Spleen (tissue), 11 donors: ENCODE data around the gene CLEC3B. TPM values are rescaled to one million over a fixed set of nuclear protein-coding genes. Genes with fewer than 3 reads are reported as not detected.

Source experiments
- DNase-seq: peaks from one replicate; pipeline ENCODE4 v3.0.0-alpha.2; 2020
- H3K27ac ChIP-seq, 8 donors: fragments of 200-600 bp; sonication (generic) in 7 of 8; 1 replicate in 4 of 8; 2 replicates in 4 of 8; pipeline versions ENCODE4 v1.5.0 to v1.8.0; 2016 to 2021; ENCODE audit warnings: inconsistent platforms in 4 of 8, mild to moderate bottlenecking in 4 of 8, moderate library complexity in 1 of 8
- H3K27me3 ChIP-seq, 7 donors: fragments of 200-600 bp; sonication (generic) in 6 of 7; replicated peaks in 1 of 7; 1 replicate in 4 of 7; 2 replicates in 3 of 7; pipeline versions ENCODE4 v1.5.0 to v1.8.0; 2016 to 2021; ENCODE audit warnings: inconsistent platforms in 3 of 7, mild to moderate bottlenecking in 1 of 7
- H3K36me3 ChIP-seq, 6 donors: fragments of 200-600 bp; sonication (generic) in 5 of 6; 1 replicate in 4 of 6; 2 replicates in 2 of 6; pipeline versions ENCODE4 v1.5.0 to v1.8.0; 2016 to 2021; ENCODE audit warnings: inconsistent platforms in 2 of 6
- H3K4me1 ChIP-seq, 6 donors: fragments of 200-600 bp; sonication (generic) in 5 of 6; 1 replicate in 3 of 6; 2 replicates in 3 of 6; pipeline versions ENCODE4 v1.5.0 to v1.8.0; 2016 to 2021; ENCODE audit warnings: inconsistent platforms in 3 of 6
- H3K4me3 ChIP-seq, 8 donors: fragments of 200-600 bp; sonication (generic) in 7 of 8; 1 replicate in 4 of 8; 2 replicates in 4 of 8; pipeline versions ENCODE4 v1.5.0 to v1.8.0; 2016 to 2021; ENCODE audit warnings: inconsistent platforms in 4 of 8, mild to moderate bottlenecking in 4 of 8, moderate library complexity in 2 of 8
- H3K9me3 ChIP-seq, 8 donors: fragments of 200-600 bp; sonication (generic) in 7 of 8; 1 replicate in 4 of 8; 2 replicates in 4 of 8; pipeline versions ENCODE4 v1.5.0 to v1.8.0; 2016 to 2021; ENCODE audit warnings: inconsistent platforms in 4 of 8
- CTCF ChIP-seq, 11 experiments: fragments of 200-600 bp in 7 of 11; fragments of 450-650 bp in 4 of 11; sonication (generic) in 4 of 11; IDR thresholded peaks in 8 of 11; conservative IDR thresholded peaks in 3 of 11; 1 replicate in 7 of 11; 2 replicates in 4 of 11; pipeline versions ENCODE4 v1.4.0 to v1.8.0; 2016 to 2021; ENCODE audit warnings: antibody characterized with exemption in 11 of 11, inconsistent platforms in 4 of 11, mild to moderate bottlenecking in 1 of 11
- POLR2A ChIP-seq, 3 donors: fragments of 450-650 bp; IDR thresholded peaks; one replicate each; pipeline ENCODE4 v1.5.1; 2017; ENCODE audit warnings: antibody characterized with exemption in 3 of 3, mild to moderate bottlenecking in 1 of 3
- POLR2AphosphoS5 ChIP-seq, 3 donors: sonication (generic); formaldehyde crosslinking; IDR thresholded peaks; one replicate each; pipeline ENCODE4 v1.5.1; 2017; ENCODE audit warnings: antibody characterized with exemption in 3 of 3
- WGBS, 5 donors: extraction: QIAGEN DNeasy Blood & Tissue Kit in 3 of 5; methylation state at CpG; one replicate each; pipeline versions ENCODE4 v1.1.5 to v1.1.7; 2013 to 2018; 5-methylcytosine and 5-hydroxymethylcytosine counted together
- intact Hi-C: fragments of 100-400 bp; cut with DNase I; formaldehyde crosslinking; loops from one replicate; pipeline ENCODE4 v1.15.0; 2023; ENCODE audit warnings: low total_unique reads
- polyA plus RNA-seq, 3 donors: library from polyadenylated mRNA; stranded (reverse); fragments of 200-250 nt; gene quantifications; one replicate each; pipeline ENCODE4 v1.2.1, GENCODE V29; 2013
- total RNA-seq, 7 donors: library from RNA; depleted of rRNA in 3 of 7; stranded (reverse); fragments of >200 nt in 3 of 7; fragmentation: NEBNext Ultra II Directional in 4 of 7; extraction: Animal tissue kit (Norgen Biotek cat#: 25700) in 4 of 7; gene quantifications; one replicate each; pipeline versions ENCODE4 v1.1.0 to v1.2.1, GENCODE V29; 2016 to 2021
- donor health status: healthy with polysubstance abuse.
- donor health status: DM: no; HTN: no; CAD: no; lungs with moderate emphysema.
- donor health status: DM: no; HTN: no; CAD: no.
- donor health status: Bipolar disorder and iron deficiency.
- donor health status: healthy.
- donor health status: DM: no; HTN: no; CAD: no.
- donor health status: DM: yes; HTN: yes; CAD: no.

Gene CLEC3B
- total and polyA plus RNA-seq, 10 donors = 68.6 to 409 (median 280) TPM

GRCh38 chr3:45031531-45031930 lies 5.4 kb downstream of the CLEC3B start:
- Histone ChIP-seq H3K9me3 (no peaks in the 10 kb centered on the region), H3K27me3 (peaks cover 0 to 38% (median 3%) of the 10 kb centered on the region in 7 donors), H3K4me3 (no peak overlapping the region), H3K27ac (peak overlapping the region in 2 of 8 donors; percentile 76 to 77), H3K36me3 (peaks cover 0 to 25% (median 0%) of the 10 kb centered on the region in 6 donors), H3K4me1 (peaks cover 17 to 76% (median 39%) of the 10 kb centered on the region in 6 donors)
- DNase-seq = no peak
- no peak for TF ChIP-seq POLR2AphosphoS5 (IDR thresholded peaks at IDR 0.05)
- no peak for TF ChIP-seq CTCF (IDR thresholded peaks at IDR 0.05 in 8 of 11, conservative IDR thresholded peaks at IDR 0.05 in 3 of 11)
- TF ChIP-seq POLR2A (IDR thresholded peaks at IDR 0.05) = no peak
- intact Hi-C loops = loop anchor here (10.0 kb wide), 1 partner anchor 463 kb away; no protein-coding TSS in a partner anchor
- WGBS, 5 donors = 81 to 100% (median 92%) methylated on average over 1 to 3 of the region's 3 CpGs

GRCh38 chr3:45032113-45032512 lies 6.0 kb downstream of the CLEC3B start:
- Histone ChIP-seq H3K9me3 (no peaks in the 10 kb centered on the region), H3K27me3 (peaks cover 0 to 36% (median 3%) of the 10 kb centered on the region in 7 donors), H3K36me3 (peaks cover 0 to 25% (median 0%) of the 10 kb centered on the region in 6 donors), H3K4me1 (peaks cover 17 to 76% (median 41%) of the 10 kb centered on the region in 6 donors), H3K4me3 (no peak overlapping the region), H3K27ac (peak overlapping the region in 1 of 8 donors; percentile 78)
- TF ChIP-seq POLR2A (IDR thresholded peaks at IDR 0.05) (no peak), POLR2AphosphoS5 (IDR thresholded peaks at IDR 0.05) (no peak), CTCF (IDR thresholded peaks at IDR 0.05 in 8 of 11, conservative IDR thresholded peaks at IDR 0.05 in 3 of 11) (no peak)
- WGBS, 5 donors = 86 to 100% (median 95%) methylated on average over 2 of the region's 2 CpGs
- no peak for DNase-seq
- intact Hi-C loops = loop anchor here (10.0 kb wide), 1 partner anchor 463 kb away; no protein-coding TSS in a partner anchor

GRCh38 chr3:45033791-45034190 lies 7.7 kb downstream of the CLEC3B start:
- H3K27me3 ChIP-seq = peaks cover 0 to 23% (median 0%) of the 10 kb centered on the region in 7 donors
- 47 to 84% (median 66%) methylated on average over 6 of the region's 6 CpGs for WGBS, 5 donors
- peaks cover 0 to 25% (median 0%) of the 10 kb centered on the region in 6 donors for H3K36me3 ChIP-seq
- peaks cover 17 to 72% (median 49%) of the 10 kb centered on the region in 6 donors for H3K4me1 ChIP-seq
- H3K27ac ChIP-seq = peak overlapping the region in 6 of 8 donors; percentile 68 to 82 (median 77)
- intact Hi-C loops = loop anchor here (10.0 kb wide), 1 partner anchor 461 kb away; no protein-coding TSS in a partner anchor
- H3K9me3 ChIP-seq = no peaks in the 10 kb centered on the region
- no peak for DNase-seq
- H3K4me3 ChIP-seq = no peak overlapping the region
- TF ChIP-seq POLR2A (IDR thresholded peaks at IDR 0.05) (no peak), POLR2AphosphoS5 (IDR thresholded peaks at IDR 0.05) (peak in 1 of 3 donors; percentile 67), CTCF (IDR thresholded peaks at IDR 0.05 in 8 of 11, conservative IDR thresholded peaks at IDR 0.05 in 3 of 11) (no peak)

GRCh38 chr3:45034612-45035252 lies 8.6 kb downstream of the CLEC3B start:
- peaks cover 17 to 65% (median 46%) of the 10 kb centered on the region in 6 donors for H3K4me1 ChIP-seq

More at GRCh38 chr3:45034612-45035252, 8.6 kb downstream of the CLEC3B start:
- TF ChIP-seq POLR2AphosphoS5 (IDR thresholded peaks at IDR 0.05) (peak in 2 of 3 donors; percentile 42 to 48), CTCF (IDR thresholded peaks at IDR 0.05 in 8 of 11, conservative IDR thresholded peaks at IDR 0.05 in 3 of 11) (peak in 1 of 11 experiments; percentile 16), POLR2A (IDR thresholded peaks at IDR 0.05) (no peak)
- intact Hi-C loops = loop anchor here (5.0 to 10.0 kb wide), 2 partner anchors 178 to 460 kb away; no protein-coding TSS in a partner anchor
- Histone ChIP-seq H3K27me3 (peaks cover 0 to 23% (median 0%) of the 10 kb centered on the region in 7 donors), H3K27ac (peak overlapping the region; percentile 48 to 82 (median 74)), H3K9me3 (no peaks in the 10 kb centered on the region), H3K36me3 (peaks cover 0 to 30% (median 0%) of the 10 kb centered on the region in 6 donors), H3K4me3 (peak overlapping the region in 2 of 8 donors; percentile 6 to 56)
- 7 to 27% (median 21%) methylated on average over 3 of the region's 3 CpGs for WGBS, 5 donors
- peak; percentile 88 for DNase-seq
